Stimulated activated CD8-positive, alpha-beta memory T cell treated with anti-CD3 and anti-CD28 coated beads, Interleukin-7, amount 100 ng/mL, for 4 hours (primary cell): ENCODE data around the gene SIM1.

Experiments
- DNase-seq, 2 donors: peaks; one replicate each; pipeline ENCODE4 v3.0.0-alpha.2; 2020; ENCODE audit warnings: low read depth in 2 of 2

SIM1 gene

GRCh38 chr6:100457311-100457990 is 7.3 kb downstream of the SIM1 start:
- no peak for DNase-seq

GRCh38 chr6:100456908-100457235 is 7.8 kb downstream of the SIM1 start:
- DNase-seq, result no peak

GRCh38 chr6:100456141-100456907 is 8.4 kb downstream of the SIM1 start:
- DNase-seq, result no peak

GRCh38 chr6:100455230-100456124 is 9.2 kb downstream of the SIM1 start:
- DNase-seq, result no peak

GRCh38 chr6:100454551-100455229 is 10.0 kb downstream of the SIM1 start:
- no peak for DNase-seq

- no peak for DNase-seq
Measured at GRCh38 chr6:100453701-100454521, 10.8 kb downstream of the SIM1 start.

GRCh38 chr6:100452998-100453397 is 11.7 kb downstream of the SIM1 start:
- DNase-seq, result no peak

GRCh38 chr6:100451577-100451976 is 13.1 kb downstream of the SIM1 start:
- DNase-seq, result no peak

GRCh38 chr6:100449239-100449691 is 15.5 kb downstream of the SIM1 start:
- DNase-seq, result no peak

- no peak for DNase-seq
Measured at GRCh38 chr6:100447900-100448748, 16.6 kb downstream of the SIM1 start.

GRCh38 chr6:100447081-100447899 is 17.4 kb downstream of the SIM1 start:
- no peak for DNase-seq

- DNase-seq, result no peak
Measured at GRCh38 chr6:100446115-100447080, 18.3 kb downstream of the SIM1 start.

GRCh38 chr6:100445512-100445911 is 19.2 kb downstream of the SIM1 start:
- DNase-seq, result no peak

GRCh38 chr6:100440935-100441334 is 23.8 kb downstream of the SIM1 start:
- DNase-seq, result no peak

GRCh38 chr6:100435299-100435698 is 29.4 kb downstream of the SIM1 start:
- DNase-seq, result no peak

GRCh38 chr6:100433726-100434435 is 30.8 kb downstream of the SIM1 start:
- DNase-seq, result no peak

GRCh38 chr6:100432136-100432535 is 32.6 kb downstream of the SIM1 start:
- no peak for DNase-seq
